Lung (tissue), 12 donors: ENCODE results near the gene AKR7A3. TPM values are rescaled to one million over a fixed set of nuclear protein-coding genes. Genes with fewer than 3 reads are reported as not detected.
"Not testable (repeated sequence)": the region's sequence is repeated elsewhere in the genome, so short reads cannot be mapped to it uniquely, and the experiment has no call there.

Experiments used
- ATAC-seq: fragments of 200-7000 bp; cut with Tn5 transposase; one replicate; pipeline ENCODE4 v1.9.1; 2020; ENCODE audit warnings: moderate number of reproducible peaks; ENCODE audit not compliant: insufficient read depth, low FRiP score
- DNase-seq, 3 donors: peaks; one replicate each; pipeline ENCODE4 v3.0.0-alpha.2; 2013 to 2017
- H3K27ac ChIP-seq, 2 donors: one replicate each; pipeline ENCODE4 v1.5.1; 2013; ENCODE audit warnings: mild to moderate bottlenecking in 2 of 2, moderate library complexity in 2 of 2, control low read depth in 1 of 2, inconsistent platforms in 1 of 2, low read depth in 1 of 2, low read length in 1 of 2
- H3K27me3 ChIP-seq, 3 donors: one replicate each; pipeline ENCODE4 v1.5.1; 2013; ENCODE audit warnings: low read length in 2 of 3; ENCODE audit not compliant: control insufficient read depth in 3 of 3, insufficient read depth in 3 of 3
- H3K36me3 ChIP-seq, 4 donors: one replicate each; pipeline ENCODE4 v1.5.1; 2013; ENCODE audit warnings: low read length in 4 of 4, mild to moderate bottlenecking in 1 of 4, moderate library complexity in 1 of 4; ENCODE audit not compliant: control insufficient read depth in 4 of 4, insufficient read depth in 4 of 4
- H3K4me1 ChIP-seq, 5 donors: one replicate each; pipeline ENCODE4 v1.5.1; 2013; ENCODE audit warnings: low read length in 5 of 5, mild to moderate bottlenecking in 2 of 5, moderate library complexity in 1 of 5; ENCODE audit not compliant: control insufficient read depth in 5 of 5, insufficient read depth in 5 of 5
- H3K4me3 ChIP-seq: one replicate; pipeline ENCODE4 v1.5.1; 2013; ENCODE audit warnings: mild to moderate bottlenecking, control low read depth, moderate library complexity
- H3K9ac ChIP-seq, 2 donors: one replicate each; pipeline ENCODE4 v1.5.1; 2013; ENCODE audit warnings: low read length in 2 of 2, control low read depth in 1 of 2; ENCODE audit not compliant: insufficient read depth in 1 of 2
- H3K9me3 ChIP-seq, 4 donors: one replicate each; pipeline ENCODE4 v1.5.1; 2013; ENCODE audit warnings: low read length in 3 of 4, mild to moderate bottlenecking in 1 of 4, moderate library complexity in 1 of 4; ENCODE audit not compliant: control insufficient read depth in 4 of 4, insufficient read depth in 3 of 4
- CTCF ChIP-seq: IDR thresholded peaks from 2 replicates; pipeline ENCODE4 v1.5.1; 2012; ENCODE audit warnings: mild to moderate bottlenecking; ENCODE audit errors: control extremely low read depth, extremely low read depth
- WGBS, 2 donors: extraction: QIAGEN DNeasy Blood & Tissue Kit; methylation state at CpG; one replicate each; pipeline ENCODE4 v1.1.7; 2013; 5-methylcytosine and 5-hydroxymethylcytosine counted together
- polyA plus RNA-seq, 2 donors: library from polyadenylated mRNA; stranded (reverse); fragments of 200-250 nt; gene quantifications; one replicate each; pipeline ENCODE4 v1.2.1, GENCODE V29; 2013
- total RNA-seq, 2 donors: library from RNA; depleted of rRNA in 1 of 2; stranded (reverse); fragments of >200 nt in 1 of 2; gene quantifications; one replicate each; pipeline ENCODE4 v1.2.1, GENCODE V29; 2014 to 2021
- donor health status: control.
- donor health status: control.
- donor health status: Bipolar disorder and iron deficiency.
- donor health status: healthy.
- donor health status: DM: yes; HTN: yes; CAD: no.

AKR7A3 gene
- total and polyA plus RNA-seq, 4 donors: 0.23 to 1.3 (median 0.82) TPM

GRCh38 chr1:19284881-19285280 is 3.7 kb downstream of the AKR7A3 start:
- H3K9ac ChIP-seq: no peak overlapping the region

DNA sequence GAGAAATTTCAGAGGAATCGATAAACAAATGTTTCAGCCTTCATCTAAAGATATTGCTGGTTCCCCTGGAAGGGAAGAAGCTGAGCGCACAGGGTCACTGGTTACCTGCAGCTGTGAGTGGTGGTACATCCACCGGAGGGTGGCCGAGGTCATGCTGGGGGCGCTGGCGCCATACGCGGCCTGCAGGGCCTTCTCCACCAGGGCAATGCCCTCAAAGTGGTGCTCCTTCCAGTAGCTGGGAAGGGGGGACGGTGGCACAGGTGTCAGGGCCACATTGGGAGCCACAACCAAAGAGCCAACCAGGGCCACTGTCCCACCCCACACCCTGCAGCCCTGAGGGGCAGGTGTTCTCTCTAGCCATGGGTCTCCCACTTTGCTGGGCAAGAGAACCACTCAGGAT is 4.7 kb downstream of the AKR7A3 start:
- Histone ChIP-seq H3K9me3 (no peaks in the 10 kb centered on the region), H3K27ac (no peak overlapping the region), H3K4me1 (peaks cover 0 to 3% (median 2%) of the 10 kb centered on the region in 5 donors), H3K36me3 (peaks cover 0 to 2% (median 0%) of the 10 kb centered on the region in 4 donors), H3K27me3 (no peaks in the 10 kb centered on the region), H3K9ac (no peak overlapping the region), H3K4me3 (no peak overlapping the region)
- no peak for ATAC-seq
- TF ChIP-seq CTCF: no peak
- DNase-seq: no peak
- 97 to 98% methylated on average over 9 of the region's 9 CpGs for WGBS, 2 donors

More at GRCh38 chr1:19284881-19285280, 3.7 kb downstream of the AKR7A3 start:
- DNase-seq: no peak
- peaks cover 0 to 2% (median 0%) of the 10 kb centered on the region in 4 donors for H3K36me3 ChIP-seq
- peaks cover 0 to 4% (median 0%) of the 10 kb centered on the region in 3 donors for H3K27me3 ChIP-seq
- 89 to 90% methylated on average over 8 of the region's 8 CpGs for WGBS, 2 donors
- no peak for ATAC-seq
- H3K4me1 ChIP-seq: peaks cover 0 to 6% (median 4%) of the 10 kb centered on the region in 5 donors
- TF ChIP-seq CTCF: no peak
- no peak overlapping the region for H3K4me3 ChIP-seq
- peaks cover 0 to 2% (median 0%) of the 10 kb centered on the region in 4 donors for H3K9me3 ChIP-seq
- H3K27ac ChIP-seq: no peak overlapping the region

GRCh38 chr1:19274636-19275035 is 13.9 kb downstream of the AKR7A3 start:
- no peak overlapping the region for H3K4me3 ChIP-seq
- peaks cover 0 to 12% (median 4%) of the 10 kb centered on the region in 3 donors for H3K27me3 ChIP-seq
- peaks cover 0 to 4% (median 0%) of the 10 kb centered on the region in 5 donors for H3K4me1 ChIP-seq
- TF ChIP-seq CTCF: no peak
- no peak for DNase-seq
- WGBS, 2 donors: 93 to 96% methylated on average over 5 of the region's 5 CpGs
- ATAC-seq: no peak
- H3K36me3 ChIP-seq: no peaks in the 10 kb centered on the region
- H3K9ac ChIP-seq: no peak overlapping the region
- H3K9me3 ChIP-seq: peaks cover 0 to 14% (median 0%) of the 10 kb centered on the region in 4 donors
- no peak overlapping the region for H3K27ac ChIP-seq

GRCh38 chr1:19273844-19274531 is 14.6 kb downstream of the AKR7A3 start:
- not testable (repeated sequence) for H3K36me3 ChIP-seq, H3K4me3 ChIP-seq, H3K4me1 ChIP-seq, H3K9ac ChIP-seq, DNase-seq, H3K27ac ChIP-seq
- peaks cover 0 to 14% (median 0%) of the 10 kb centered on the region in 4 donors for H3K9me3 ChIP-seq
- peak; percentile 41 for ATAC-seq
- WGBS, 2 donors: 11 to 20% methylated on average over 47 to 58 of the region's 66 CpGs
- H3K27me3 ChIP-seq: peaks cover 0 to 12% (median 4%) of the 10 kb centered on the region in 3 donors
